Hepatocyte (in vitro differentiated cells): ENCODE measurements around the gene MBOAT7.

ENCODE experiments used
- EZH2 ChIP-seq: fragments of 200-600 bp; sonication (generic); IDR thresholded peaks from 2 replicates; pipeline ENCODE4 v1.6.1; 2016; ENCODE audit warnings: antibody characterized with exemption, mild to moderate bottlenecking, borderline replicate concordance
- EZH2phosphoT487 ChIP-seq: fragments of 200-600 bp; sonication (generic); IDR thresholded peaks from one replicate; pipeline ENCODE4 v1.6.1; 2018; ENCODE audit warnings: antibody characterized with exemption, mild to moderate bottlenecking, low read depth, moderate library complexity; ENCODE audit not compliant: unreplicated experiment, severe bottlenecking
- TF ChIP-seq, protein P1 (sequence below): fragments of 200-600 bp; sonication (generic); IDR thresholded peaks from 2 replicates; pipeline ENCODE4 v1.5.1; 2016; ENCODE audit warnings: antibody characterized with exemption, mild to moderate bottlenecking; ENCODE audit not compliant: poor library complexity

DNA sequence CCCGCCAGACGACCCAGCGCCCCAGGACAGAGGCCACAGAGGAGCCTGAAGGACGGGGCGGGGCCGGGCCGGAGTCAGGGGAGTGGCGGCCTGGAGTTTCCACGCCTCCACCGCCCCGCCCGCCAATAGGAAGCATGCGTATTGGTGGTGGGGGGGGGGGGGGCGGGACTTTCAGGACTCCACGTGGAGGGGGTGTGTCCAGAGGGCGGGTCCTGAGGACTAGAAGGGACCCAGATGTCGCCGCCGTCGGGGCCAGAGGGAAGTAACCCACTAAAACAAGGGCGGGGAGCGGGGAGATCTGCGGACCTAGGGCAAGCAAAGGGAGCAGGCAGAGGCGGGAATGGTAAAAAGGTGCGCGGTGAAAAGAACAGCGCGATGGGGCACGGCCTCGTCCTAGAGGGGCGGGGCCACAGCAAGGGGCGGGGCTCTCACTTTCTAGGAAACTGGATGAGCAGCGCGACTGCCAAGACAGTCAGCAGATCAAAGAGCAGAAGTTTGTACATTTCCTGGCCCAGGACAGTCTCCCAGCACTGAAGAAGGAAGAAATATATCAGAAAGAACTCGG, 27.1 kb downstream of the MBOAT7 start:
- TF ChIP-seq, protein P1, sequence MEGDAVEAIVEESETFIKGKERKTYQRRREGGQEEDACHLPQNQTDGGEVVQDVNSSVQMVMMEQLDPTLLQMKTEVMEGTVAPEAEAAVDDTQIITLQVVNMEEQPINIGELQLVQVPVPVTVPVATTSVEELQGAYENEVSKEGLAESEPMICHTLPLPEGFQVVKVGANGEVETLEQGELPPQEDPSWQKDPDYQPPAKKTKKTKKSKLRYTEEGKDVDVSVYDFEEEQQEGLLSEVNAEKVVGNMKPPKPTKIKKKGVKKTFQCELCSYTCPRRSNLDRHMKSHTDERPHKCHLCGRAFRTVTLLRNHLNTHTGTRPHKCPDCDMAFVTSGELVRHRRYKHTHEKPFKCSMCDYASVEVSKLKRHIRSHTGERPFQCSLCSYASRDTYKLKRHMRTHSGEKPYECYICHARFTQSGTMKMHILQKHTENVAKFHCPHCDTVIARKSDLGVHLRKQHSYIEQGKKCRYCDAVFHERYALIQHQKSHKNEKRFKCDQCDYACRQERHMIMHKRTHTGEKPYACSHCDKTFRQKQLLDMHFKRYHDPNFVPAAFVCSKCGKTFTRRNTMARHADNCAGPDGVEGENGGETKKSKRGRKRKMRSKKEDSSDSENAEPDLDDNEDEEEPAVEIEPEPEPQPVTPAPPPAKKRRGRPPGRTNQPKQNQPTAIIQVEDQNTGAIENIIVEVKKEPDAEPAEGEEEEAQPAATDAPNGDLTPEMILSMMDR, result no peak
- TF ChIP-seq EZH2phosphoT487 (no peak), EZH2 (no peak)
